Measurements from ENCODE around the gene KLK15.
A peak's percentile ranks its signal among the peaks of the same experiment; 100 is the strongest.

KLK15 gene

GRCh38 chr19:50861010-50861409 is 27.6 kb upstream of the KLK15 start:
- H3K9me3 ChIP-seq (replicated peaks in 1 of 2; ENCODE audit: control insufficient read depth in 2 of 2, insufficient read depth in 1 of 2, low read depth in 1 of 2, low read length in 2 of 2) = peaks cover 0 to 3% of the 10 kb centered on the region in 2 donors
- H3K36me3 ChIP-seq (replicated peaks in 1 of 2; ENCODE audit: control insufficient read depth in 2 of 2, insufficient read depth in 2 of 2, low read length in 2 of 2) = no peaks in the 10 kb centered on the region
- H3K4ac ChIP-seq (ENCODE audit: low read length) = no peak overlapping the region
- no peak overlapping the region for H4K8ac ChIP-seq (ENCODE audit: low read depth, low read length)
- H3K4me2 ChIP-seq (ENCODE audit: insufficient read depth, low read length, poor library complexity, severe bottlenecking) = no peak overlapping the region
- no peak for DNase-seq (ENCODE audit: low spot score)
- no peak overlapping the region for H4K91ac ChIP-seq (ENCODE audit: low read depth, low read length, poor library complexity)
- no peak overlapping the region for H2AFZ ChIP-seq (ENCODE audit: low read length)
- H3K23ac ChIP-seq (ENCODE audit: low read depth, low read length, poor library complexity) = no peak overlapping the region
- no peak overlapping the region for H3K4me3 ChIP-seq (ENCODE audit: low read length in 2 of 2)
- no CpG with 5 or more reads among the region's 5 CpGs for WGBS, 2 donors (ENCODE audit: extremely low coverage in 2 of 2, insufficient read length in 2 of 2, insufficient replicate concordance in 1 of 2)
- no peak overlapping the region for H3K9ac ChIP-seq (ENCODE audit: low read depth, low read length, poor library complexity)
- H3K79me1 ChIP-seq (ENCODE audit: low read depth, low read length) = no peaks in the 10 kb centered on the region
- H2BK12ac ChIP-seq (ENCODE audit: low read length) = no peak overlapping the region
- H3K27me3 ChIP-seq (ENCODE audit: control insufficient read depth in 3 of 3, insufficient read depth in 3 of 3, low read depth in 1 of 3, low read length in 3 of 3) = peaks cover 0 to 49% (median 0%) of the 10 kb centered on the region in 3 experiments
- no peak overlapping the region for H2BK15ac ChIP-seq (ENCODE audit: low read length)
- no peak overlapping the region for H2AK5ac ChIP-seq (ENCODE audit: low read depth, low read length)
- no peak overlapping the region for H3K27ac ChIP-seq (replicated peaks; ENCODE audit: low read length)
- H3K14ac ChIP-seq (ENCODE audit: low read length) = no peak overlapping the region
- no peaks in the 10 kb centered on the region for H3K4me1 ChIP-seq (ENCODE audit: control insufficient read depth in 2 of 2, insufficient read depth in 1 of 2, low read depth in 1 of 2, low read length in 2 of 2)
- H3K18ac ChIP-seq (ENCODE audit: low read length) = no peak overlapping the region
- H2BK5ac ChIP-seq (ENCODE audit: low read length) = no peak overlapping the region
- no peak overlapping the region for H2BK120ac ChIP-seq (ENCODE audit: low read depth, low read length)

GRCh38 chr19:50859849-50860248 is 26.5 kb upstream of the KLK15 start:
- H3K14ac ChIP-seq (ENCODE audit: low read length) = no peak overlapping the region
- no peak overlapping the region for H3K4ac ChIP-seq (ENCODE audit: low read length)
- no peak overlapping the region for H4K8ac ChIP-seq (ENCODE audit: low read depth, low read length)
- H2BK15ac ChIP-seq (ENCODE audit: low read length) = no peak overlapping the region
- H3K18ac ChIP-seq (ENCODE audit: low read length) = no peak overlapping the region
- no peak overlapping the region for H2BK5ac ChIP-seq (ENCODE audit: low read length)
- H3K4me1 ChIP-seq (ENCODE audit: control insufficient read depth in 2 of 2, insufficient read depth in 1 of 2, low read depth in 1 of 2, low read length in 2 of 2) = no peaks in the 10 kb centered on the region
- H3K9me3 ChIP-seq (replicated peaks in 1 of 2; ENCODE audit: control insufficient read depth in 2 of 2, insufficient read depth in 1 of 2, low read depth in 1 of 2, low read length in 2 of 2) = peaks cover 0 to 3% of the 10 kb centered on the region in 2 donors
- no peaks in the 10 kb centered on the region for H3K36me3 ChIP-seq (replicated peaks in 1 of 2; ENCODE audit: control insufficient read depth in 2 of 2, insufficient read depth in 2 of 2, low read length in 2 of 2)
- WGBS, 2 donors (ENCODE audit: extremely low coverage in 2 of 2, insufficient read length in 2 of 2, insufficient replicate concordance in 1 of 2) = no CpG with 5 or more reads among the region's 4 CpGs
- no peak overlapping the region for H2BK12ac ChIP-seq (ENCODE audit: low read length)
- H3K79me1 ChIP-seq (ENCODE audit: low read depth, low read length) = no peaks in the 10 kb centered on the region
- no peak overlapping the region for H3K27ac ChIP-seq (replicated peaks; ENCODE audit: low read length)
- DNase-seq (ENCODE audit: low spot score) = no peak
- peaks cover 0 to 56% (median 0%) of the 10 kb centered on the region in 3 experiments for H3K27me3 ChIP-seq (ENCODE audit: control insufficient read depth in 3 of 3, insufficient read depth in 3 of 3, low read depth in 1 of 3, low read length in 3 of 3)
- no peak overlapping the region for H2AK5ac ChIP-seq (ENCODE audit: low read depth, low read length)
- H3K23ac ChIP-seq (ENCODE audit: low read depth, low read length, poor library complexity) = no peak overlapping the region
- H3K4me2 ChIP-seq (ENCODE audit: insufficient read depth, low read length, poor library complexity, severe bottlenecking) = no peak overlapping the region
- no peak overlapping the region for H2BK120ac ChIP-seq (ENCODE audit: low read depth, low read length)
- H3K4me3 ChIP-seq (ENCODE audit: low read length in 2 of 2) = no peak overlapping the region
- no peak overlapping the region for H3K9ac ChIP-seq (ENCODE audit: low read depth, low read length, poor library complexity)
- H2AFZ ChIP-seq (ENCODE audit: low read length) = no peak overlapping the region
- no peak overlapping the region for H4K91ac ChIP-seq (ENCODE audit: low read depth, low read length, poor library complexity)

GRCh38 chr19:50858886-50859285 is 25.5 kb upstream of the KLK15 start:
- H2BK5ac ChIP-seq (ENCODE audit: low read length) = peak overlapping the region; percentile 61
- peak overlapping the region; percentile 44 for H3K18ac ChIP-seq (ENCODE audit: low read length)
- H3K4me3 ChIP-seq (ENCODE audit: low read length in 2 of 2) = no peak overlapping the region
- H3K23ac ChIP-seq (ENCODE audit: low read depth, low read length, poor library complexity) = no peak overlapping the region
- no peak overlapping the region for H3K4me2 ChIP-seq (ENCODE audit: insufficient read depth, low read length, poor library complexity, severe bottlenecking)
- H3K36me3 ChIP-seq (replicated peaks in 1 of 2; ENCODE audit: control insufficient read depth in 2 of 2, insufficient read depth in 2 of 2, low read length in 2 of 2) = no peaks in the 10 kb centered on the region
- H2BK120ac ChIP-seq (ENCODE audit: low read depth, low read length) = no peak overlapping the region
- peaks cover 0 to 3% of the 10 kb centered on the region in 2 donors for H3K9me3 ChIP-seq (replicated peaks in 1 of 2; ENCODE audit: control insufficient read depth in 2 of 2, insufficient read depth in 1 of 2, low read depth in 1 of 2, low read length in 2 of 2)
- H3K9ac ChIP-seq (ENCODE audit: low read depth, low read length, poor library complexity) = no peak overlapping the region
- DNase-seq (ENCODE audit: low spot score) = no peak
- H3K27ac ChIP-seq (replicated peaks; ENCODE audit: low read length) = no peak overlapping the region
- no peak overlapping the region for H2BK15ac ChIP-seq (ENCODE audit: low read length)
- H3K4me1 ChIP-seq (ENCODE audit: control insufficient read depth in 2 of 2, insufficient read depth in 1 of 2, low read depth in 1 of 2, low read length in 2 of 2) = no peaks in the 10 kb centered on the region
- no peak overlapping the region for H3K4ac ChIP-seq (ENCODE audit: low read length)
- H3K27me3 ChIP-seq (ENCODE audit: control insufficient read depth in 3 of 3, insufficient read depth in 3 of 3, low read depth in 1 of 3, low read length in 3 of 3) = peaks cover 0 to 59% (median 0%) of the 10 kb centered on the region in 3 experiments
- no peak overlapping the region for H2AFZ ChIP-seq (ENCODE audit: low read length)
- WGBS, 2 donors (ENCODE audit: extremely low coverage in 2 of 2, insufficient read length in 2 of 2, insufficient replicate concordance in 1 of 2) = no CpG with 5 or more reads among the region's 7 CpGs
- H3K79me1 ChIP-seq (ENCODE audit: low read depth, low read length) = no peaks in the 10 kb centered on the region
- no peak overlapping the region for H2AK5ac ChIP-seq (ENCODE audit: low read depth, low read length)
- no peak overlapping the region for H4K91ac ChIP-seq (ENCODE audit: low read depth, low read length, poor library complexity)
- H2BK12ac ChIP-seq (ENCODE audit: low read length) = no peak overlapping the region
- no peak overlapping the region for H4K8ac ChIP-seq (ENCODE audit: low read depth, low read length)
- H3K14ac ChIP-seq (ENCODE audit: low read length) = no peak overlapping the region

- Histone ChIP-seq H3K27me3 (ENCODE audit: control insufficient read depth in 3 of 3, insufficient read depth in 3 of 3, low read depth in 1 of 3, low read length in 3 of 3) (peaks cover 0 to 62% (median 0%) of the 10 kb centered on the region in 3 experiments), H3K4me2 (ENCODE audit: insufficient read depth, low read length, poor library complexity, severe bottlenecking) (no peak overlapping the region), H3K36me3 (replicated peaks in 1 of 2; ENCODE audit: control insufficient read depth in 2 of 2, insufficient read depth in 2 of 2, low read length in 2 of 2) (no peaks in the 10 kb centered on the region), H3K79me1 (ENCODE audit: low read depth, low read length) (no peaks in the 10 kb centered on the region), H3K4me3 (ENCODE audit: low read length in 2 of 2) (no peak overlapping the region), H2BK5ac (ENCODE audit: low read length) (no peak overlapping the region), H2AFZ (ENCODE audit: low read length) (no peak overlapping the region), H4K8ac (ENCODE audit: low read depth, low read length) (no peak overlapping the region), H3K18ac (ENCODE audit: low read length) (no peak overlapping the region), H2AK5ac (ENCODE audit: low read depth, low read length) (no peak overlapping the region), H3K14ac (ENCODE audit: low read length) (no peak overlapping the region), H4K91ac (ENCODE audit: low read depth, low read length, poor library complexity) (no peak overlapping the region), H3K9me3 (replicated peaks in 1 of 2; ENCODE audit: control insufficient read depth in 2 of 2, insufficient read depth in 1 of 2, low read depth in 1 of 2, low read length in 2 of 2) (peaks cover 0 to 3% of the 10 kb centered on the region in 2 donors), H3K23ac (ENCODE audit: low read depth, low read length, poor library complexity) (no peak overlapping the region), H3K27ac (replicated peaks; ENCODE audit: low read length) (no peak overlapping the region), H2BK15ac (ENCODE audit: low read length) (no peak overlapping the region), H3K4me1 (ENCODE audit: control insufficient read depth in 2 of 2, insufficient read depth in 1 of 2, low read depth in 1 of 2, low read length in 2 of 2) (no peaks in the 10 kb centered on the region), H3K9ac (ENCODE audit: low read depth, low read length, poor library complexity) (no peak overlapping the region), H2BK120ac (ENCODE audit: low read depth, low read length) (no peak overlapping the region), H3K4ac (ENCODE audit: low read length) (no peak overlapping the region), H2BK12ac (ENCODE audit: low read length) (no peak overlapping the region)
- no peak for DNase-seq (ENCODE audit: low spot score)
- no CpG with 5 or more reads among the region's 6 CpGs for WGBS, 2 donors (ENCODE audit: extremely low coverage in 2 of 2, insufficient read length in 2 of 2, insufficient replicate concordance in 1 of 2)
Measured at GRCh38 chr19:50857366-50857765, 24.0 kb upstream of the KLK15 start.
